Mesenteric fat pad (tissue), 1 donor: ENCODE results near the gene CAPZA3. TPM values are rescaled to one million over a fixed set of nuclear protein-coding genes. Genes with fewer than 3 reads are reported as not detected.
"Not testable (repeated sequence)": the region's sequence is repeated elsewhere in the genome, so short reads cannot be mapped to it uniquely, and the experiment has no call there.

Source experiments
- DNase-seq: peaks from one replicate; pipeline ENCODE4 v3.0.0-alpha.2; 2020; ENCODE audit warnings: low spot score
- long read RNA-seq: library from polyadenylated mRNA; unstranded; transcript quantifications from one replicate; pipeline ENCODE4 v2.0.0, GENCODE V29; 2020
- total RNA-seq: library from RNA; stranded (reverse); fragmentation: NEBNext Ultra II Directional; extraction: Animal tissue kit (Norgen Biotek cat#: 25700); gene quantifications from one replicate; pipeline ENCODE4 v1.2.1, GENCODE V29; 2021
- donor health status: DM: yes; HTN: yes; CAD: no.

CAPZA3 gene
- not detected for total RNA-seq
- long read RNA-seq = 0 reads

GRCh38 chr12:18737819-18738218, at the start of gene CAPZA3, which contains the start of gene PLCZ1:
CAPZA3 (plus strand) TSS chr12:18738119; CDS start chr12:18738269, 150 bp downstream.
PLCZ1 (minus strand) TSS chr12:18738012; CDS start chr12:18737371, 641 bp downstream.
- no peak for DNase-seq

- no peak for DNase-seq
Observed at GRCh38 chr12:18689771-18690170, 48.1 kb upstream of the CAPZA3 start.

GRCh38 chr12:18690653-18691052, 47.3 kb upstream of the CAPZA3 start:
- no peak for DNase-seq

GRCh38 chr12:18693986-18694385, 43.9 kb upstream of the CAPZA3 start:
- not testable (repeated sequence) for DNase-seq

GRCh38 chr12:18696971-18697602, 40.8 kb upstream of the CAPZA3 start:
- no peak for DNase-seq

GRCh38 chr12:18700271-18700670, 37.6 kb upstream of the CAPZA3 start:
- no peak for DNase-seq

- no peak for DNase-seq
Observed at GRCh38 chr12:18703321-18703720, 34.6 kb upstream of the CAPZA3 start.

- DNase-seq = no peak
Observed at GRCh38 chr12:18703911-18704310, 34.0 kb upstream of the CAPZA3 start.

GRCh38 chr12:18706798-18707197, 31.1 kb upstream of the CAPZA3 start:
- DNase-seq = no peak

GRCh38 chr12:18716236-18716635, 21.7 kb upstream of the CAPZA3 start:
- no peak for DNase-seq

GRCh38 chr12:18718462-18718861, 19.5 kb upstream of the CAPZA3 start:
- no peak for DNase-seq

GRCh38 chr12:18719922-18720510, 17.9 kb upstream of the CAPZA3 start:
- DNase-seq = no peak

GRCh38 chr12:18720690-18721089, 17.2 kb upstream of the CAPZA3 start:
- DNase-seq = no peak

- DNase-seq = no peak
Observed at GRCh38 chr12:18721452-18721851, 16.5 kb upstream of the CAPZA3 start.

GRCh38 chr12:18723752-18724151, 14.2 kb upstream of the CAPZA3 start:
- DNase-seq = no peak

GRCh38 chr12:18731156-18731555, 6.8 kb upstream of the CAPZA3 start:
- DNase-seq = no peak

- DNase-seq = no peak
Observed at GRCh38 chr12:18747895-18748294, 10.0 kb downstream of the CAPZA3 start.

- no peak for DNase-seq
Observed at GRCh38 chr12:18749386-18749957, 11.6 kb downstream of the CAPZA3 start.

GRCh38 chr12:18750085-18750484, 12.2 kb downstream of the CAPZA3 start:
- DNase-seq = no peak

- DNase-seq = no peak
Observed at GRCh38 chr12:18751866-18752265, 13.9 kb downstream of the CAPZA3 start.

GRCh38 chr12:18752280-18752920, 14.5 kb downstream of the CAPZA3 start:
- DNase-seq = no peak

GRCh38 chr12:18752947-18753346, 15.0 kb downstream of the CAPZA3 start:
- DNase-seq = no peak
